Inflammatory macrophage treated with lipopolysaccharide for 4 hours (primary cell): ENCODE results near the gene GRID2.
A peak's percentile ranks its signal among the peaks of the same experiment; 100 is the strongest.
"Not testable (repeated sequence)": the region's sequence is repeated elsewhere in the genome, so short reads cannot be mapped to it uniquely, and the experiment has no call there.

Experiments used
- DNase-seq: peaks from one replicate; pipeline ENCODE4 v3.0.0-alpha.2; 2020

GRID2 gene

DNA sequence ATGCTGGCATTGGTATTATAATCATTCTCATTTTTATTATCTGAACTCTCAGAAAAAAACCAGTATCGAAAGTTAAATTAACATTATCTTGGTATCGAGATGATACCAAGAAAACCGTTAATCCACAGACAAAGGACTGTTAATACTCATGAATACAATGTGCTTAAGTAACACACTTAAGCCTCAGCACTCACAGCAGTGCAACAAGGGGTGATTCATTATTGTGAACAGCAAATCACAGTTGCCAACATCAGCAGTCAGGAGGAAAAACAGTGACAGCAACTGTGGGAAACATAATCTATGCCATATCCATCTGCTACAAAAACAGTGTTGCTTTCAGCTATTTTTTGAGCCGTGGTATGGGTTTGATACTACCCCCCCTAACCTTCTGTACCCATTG lies 1313.8 kb downstream of the GRID2 start:
- DNase-seq = no peak

DNA sequence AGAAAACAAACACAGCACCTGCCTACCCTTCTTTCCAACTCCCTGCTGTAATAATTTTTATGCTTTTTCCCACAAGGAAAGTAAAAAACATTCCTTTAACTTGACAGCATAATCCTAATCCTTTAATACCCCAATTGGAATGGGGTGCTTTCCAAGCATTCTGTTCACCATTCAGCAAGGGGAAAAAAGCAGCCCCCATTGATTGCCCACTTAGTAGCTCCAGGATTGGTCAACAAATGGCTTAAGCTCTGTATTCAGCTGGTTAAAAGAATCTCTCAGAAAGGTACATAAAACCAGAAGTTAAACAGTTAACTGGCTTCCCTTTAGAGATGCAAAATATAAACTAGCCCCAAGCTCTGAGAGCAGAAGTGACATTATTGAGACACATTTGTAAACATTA lies 1330.0 kb downstream of the GRID2 start:
- no peak for DNase-seq

DNA sequence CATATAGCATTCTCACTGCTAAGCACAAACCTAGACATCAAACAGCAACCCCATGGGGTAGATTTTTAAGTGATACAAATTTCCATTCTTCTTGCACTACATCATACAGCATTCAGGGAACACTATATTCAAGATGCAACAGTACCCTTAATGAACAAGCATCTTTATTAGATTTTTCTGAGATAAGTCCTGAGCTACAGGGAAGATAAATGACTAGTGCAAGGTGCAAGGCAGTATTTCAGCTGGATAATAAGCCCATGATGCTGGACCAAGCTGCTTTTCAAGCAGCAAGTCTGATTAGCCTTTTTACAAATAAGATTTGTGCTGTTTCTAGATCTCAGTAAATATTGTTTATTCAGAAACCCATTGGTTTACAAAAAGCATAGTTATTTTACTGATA lies 1332.2 kb downstream of the GRID2 start:
- no peak for DNase-seq

DNA sequence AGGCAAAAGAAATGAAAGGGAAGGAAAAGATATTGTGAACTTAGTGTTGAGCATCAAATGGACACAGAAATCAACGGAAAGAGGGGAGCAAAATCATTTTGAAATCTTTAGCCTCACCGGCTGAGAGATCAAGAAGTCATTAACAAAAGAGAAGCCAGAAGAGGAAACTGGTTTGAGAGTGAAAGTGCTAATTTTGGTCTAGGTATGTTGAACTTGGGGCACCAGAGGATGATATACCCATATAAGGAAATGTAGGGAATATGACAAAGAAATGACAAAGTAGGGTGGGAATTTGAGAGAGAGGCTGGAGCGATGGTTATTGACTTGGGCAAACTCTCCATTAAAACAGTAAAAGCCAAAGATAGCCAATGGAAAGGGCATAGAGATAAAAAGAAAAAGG lies 1341.4 kb downstream of the GRID2 start:
- DNase-seq = no peak

DNA sequence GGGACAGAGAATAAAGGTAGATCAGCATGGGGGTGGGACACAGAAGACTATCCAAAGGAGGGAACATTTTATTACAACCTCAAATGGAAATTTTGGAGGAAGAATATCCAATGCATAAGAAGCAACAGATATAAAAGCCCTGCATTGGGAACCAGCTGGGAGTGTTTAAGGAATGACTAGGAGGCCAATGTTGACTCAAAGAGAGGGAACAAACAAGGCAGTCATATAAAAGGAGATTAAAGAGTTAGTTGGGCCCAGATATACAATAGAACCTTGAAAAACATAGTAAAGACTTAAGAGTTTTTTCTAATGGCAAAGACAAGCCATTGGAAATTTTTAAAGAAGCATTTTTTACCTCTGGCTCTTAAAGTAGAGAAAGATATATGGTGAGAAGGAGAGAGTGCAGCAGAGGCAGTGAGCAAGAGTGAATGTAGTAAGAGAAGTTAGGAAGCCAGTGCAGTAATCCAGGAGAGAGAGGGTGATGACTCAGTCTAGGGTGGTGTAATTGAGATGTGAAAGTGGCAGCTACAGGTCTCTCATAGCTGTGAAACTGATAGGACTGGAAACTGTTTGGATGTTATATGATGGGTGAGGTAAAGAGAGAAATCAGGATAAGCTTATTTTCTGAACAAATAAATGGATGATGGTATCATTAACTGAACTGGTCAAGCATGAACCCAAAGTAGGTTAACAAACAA lies 1342.6 kb downstream of the GRID2 start:
- DNase-seq = no peak

DNA sequence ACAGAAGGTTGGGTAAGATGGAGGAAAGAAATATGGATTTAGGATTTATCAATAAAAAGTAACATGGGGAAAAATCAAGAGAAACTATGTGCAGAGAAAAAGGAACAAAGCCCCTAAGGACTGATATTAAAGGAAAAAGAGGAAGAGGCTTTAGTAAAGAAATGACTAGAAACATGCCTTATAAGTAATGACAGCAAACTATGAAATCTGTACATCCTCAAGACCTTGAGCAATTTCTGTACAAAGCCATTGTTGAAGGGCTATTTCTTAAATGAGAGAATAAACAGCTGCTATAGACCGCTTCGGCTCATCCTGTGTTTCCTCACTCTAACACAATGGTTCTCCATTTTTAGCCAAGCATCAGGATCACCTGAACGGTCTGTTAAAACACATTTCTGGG lies 1344.5 kb downstream of the GRID2 start:
- no peak for DNase-seq

DNA sequence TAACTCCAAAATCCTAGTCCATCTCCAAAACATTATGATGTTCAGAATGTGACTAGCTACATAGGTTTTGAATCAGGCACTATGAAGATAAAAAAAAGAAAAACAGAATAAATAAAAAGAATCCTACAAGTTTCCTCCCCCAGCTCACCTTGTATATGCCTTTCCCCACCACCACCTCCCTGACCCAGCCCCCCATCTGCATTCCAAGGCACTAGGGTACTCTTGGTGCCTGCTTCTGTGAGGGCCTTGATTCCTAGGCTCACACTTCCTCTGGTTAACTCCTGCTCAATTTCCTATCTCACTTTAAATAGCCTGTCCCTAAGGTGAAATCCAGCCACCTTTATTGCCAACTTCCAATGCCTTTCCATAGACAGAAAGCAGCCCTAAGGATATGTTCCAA lies 1346.1 kb downstream of the GRID2 start:
- DNase-seq = no peak

DNA sequence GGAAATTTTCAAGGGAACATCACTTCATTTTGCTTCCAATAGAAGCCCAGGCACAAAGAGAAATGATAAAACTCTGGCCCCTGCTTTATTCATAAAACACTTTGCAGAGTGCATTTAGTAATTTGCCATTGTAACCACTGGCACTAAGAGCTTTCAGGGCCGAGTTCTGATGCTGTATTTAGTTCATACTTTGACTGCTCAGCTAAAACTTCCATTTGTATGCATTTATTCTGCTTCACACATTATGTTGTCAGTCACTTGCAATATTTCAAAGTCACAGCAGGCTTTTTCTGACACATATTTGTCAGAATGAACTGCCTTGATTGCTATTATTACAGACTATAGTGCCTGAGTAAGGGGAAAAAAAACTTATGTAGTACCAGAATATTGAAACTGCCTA lies 1350.4 kb downstream of the GRID2 start:
- no peak for DNase-seq

DNA sequence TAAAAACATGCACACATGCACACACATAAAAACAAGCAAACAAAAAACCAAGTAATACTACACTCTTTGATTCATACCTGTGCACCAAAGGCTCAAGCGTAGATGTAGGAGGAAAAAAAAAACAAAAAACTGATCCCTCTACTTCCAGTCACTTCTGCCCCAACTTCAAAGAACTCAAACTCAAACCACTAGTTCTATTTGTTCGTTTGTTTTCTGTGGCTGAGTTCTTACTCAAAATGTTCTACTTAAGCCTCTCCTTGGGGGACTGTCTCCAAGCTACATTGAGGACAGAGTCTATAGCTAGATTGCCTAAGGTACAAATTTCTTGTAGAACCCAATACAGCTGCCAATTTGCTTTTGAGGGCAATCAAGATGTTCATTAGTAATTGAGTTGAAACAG lies 1353.8 kb downstream of the GRID2 start:
- no peak for DNase-seq

DNA sequence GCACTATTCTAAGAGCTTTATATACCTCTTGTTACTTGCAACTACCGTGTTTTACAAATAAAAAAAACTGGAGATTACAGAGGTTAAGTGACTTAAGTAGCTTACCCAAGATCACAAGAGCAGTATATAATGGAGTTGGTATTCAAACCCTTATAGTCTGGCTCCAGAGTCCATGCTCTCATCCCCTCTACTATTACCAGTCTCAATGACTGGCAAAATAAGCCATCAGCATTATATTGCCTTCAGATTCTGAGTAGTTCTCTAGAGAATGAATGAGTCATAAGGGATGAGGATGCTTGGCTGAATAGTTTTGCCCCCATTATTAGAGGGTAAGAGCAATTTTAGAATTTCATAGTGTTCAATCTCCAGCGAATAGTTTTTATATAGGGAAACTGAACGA lies 1354.7 kb downstream of the GRID2 start:
- no peak for DNase-seq

DNA sequence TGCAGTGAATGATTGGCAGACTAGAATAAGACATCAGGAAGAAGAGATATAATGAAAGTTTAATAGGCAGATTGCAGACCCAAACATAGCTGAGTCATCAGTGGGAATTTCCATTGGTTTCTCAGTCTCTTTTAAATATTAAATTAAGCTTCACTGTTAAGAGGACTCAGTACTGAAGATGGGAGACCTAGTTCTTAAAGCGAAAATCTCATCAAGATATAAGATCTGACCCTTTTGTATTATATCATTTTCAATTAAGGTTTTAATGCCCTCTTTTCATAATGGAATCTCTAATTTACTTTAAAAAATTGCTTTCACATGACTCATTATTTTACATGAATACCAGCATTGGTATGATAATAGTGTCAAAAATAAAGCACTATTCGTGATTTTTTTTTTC lies 1355.9 kb downstream of the GRID2 start:
- no peak for DNase-seq

DNA sequence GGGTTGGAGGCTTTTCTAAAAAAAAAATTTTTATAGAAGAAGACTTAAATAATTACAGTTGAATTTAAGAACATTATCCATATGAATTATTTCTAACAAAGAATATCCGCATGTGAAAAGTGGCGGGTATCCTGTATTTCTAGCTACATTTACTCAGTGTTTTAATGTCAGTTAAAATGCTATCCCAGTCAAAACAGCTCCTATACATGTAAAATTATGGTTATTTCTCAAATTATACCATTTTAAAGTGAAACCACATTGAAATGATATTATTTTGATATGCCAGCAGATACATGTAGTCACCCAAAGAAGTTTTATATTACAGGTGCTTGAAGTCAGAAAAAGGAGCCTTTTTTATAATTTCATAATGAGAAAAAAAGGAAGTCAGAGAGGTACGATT lies 1356.3 kb downstream of the GRID2 start:
- no peak for DNase-seq

DNA sequence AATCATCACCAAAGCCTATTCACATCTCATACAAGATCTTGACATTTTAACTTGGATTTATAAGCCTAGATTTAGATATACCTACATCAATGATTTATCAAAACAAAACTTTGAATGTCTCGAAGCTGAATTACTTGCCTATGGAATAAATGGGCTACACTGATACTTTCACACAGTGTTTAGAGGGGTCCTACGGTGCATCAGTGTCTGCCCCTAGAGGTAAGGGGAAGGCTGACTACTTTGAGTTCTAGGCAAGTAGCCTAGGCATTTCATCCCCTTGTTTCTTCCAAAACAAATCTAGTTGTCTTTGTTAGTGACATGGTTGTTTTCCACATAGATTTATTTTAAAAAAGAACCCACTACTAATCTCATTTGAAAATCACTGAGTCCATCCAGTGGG lies 1366.7 kb downstream of the GRID2 start:
- DNase-seq = no peak

DNA sequence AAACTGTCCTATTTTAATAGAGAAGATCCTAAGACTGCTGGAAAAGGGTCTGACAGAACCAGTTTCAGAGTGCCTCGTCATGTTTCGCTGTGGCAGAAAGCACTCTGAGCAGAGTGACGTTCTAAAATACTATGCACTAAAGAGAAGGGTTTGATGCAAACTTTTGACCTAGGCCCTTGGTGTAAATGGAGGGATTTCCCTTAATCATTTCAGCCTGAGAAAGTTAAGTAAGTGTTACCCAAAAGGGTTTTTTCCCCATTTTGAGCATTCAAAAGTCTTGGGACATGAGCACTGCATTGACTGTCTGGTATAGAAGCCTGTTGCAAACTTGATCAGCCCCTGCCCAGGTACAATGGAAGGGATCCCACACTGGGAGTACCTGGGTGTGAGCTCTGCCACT lies 1367.3 kb downstream of the GRID2 start:
- no peak for DNase-seq

DNA sequence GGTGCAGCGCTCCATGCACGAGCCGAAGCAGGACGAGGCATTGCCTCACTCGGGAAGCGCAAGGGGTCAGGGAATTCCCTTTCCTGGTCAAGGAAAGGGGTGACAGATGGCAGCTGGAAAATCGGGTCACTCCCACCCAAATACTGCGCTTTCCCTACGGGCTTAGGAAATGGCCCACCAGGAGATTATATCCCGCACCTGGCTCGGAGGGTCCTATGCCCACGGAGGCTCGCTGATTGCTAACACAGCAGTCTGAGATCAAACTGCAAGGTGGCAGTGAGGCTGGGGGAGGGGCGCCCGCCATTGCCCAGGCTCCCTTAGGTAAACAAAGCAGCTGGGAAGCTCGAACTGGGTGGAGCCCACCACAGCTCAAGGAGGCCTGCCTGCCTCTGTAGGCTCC lies 1373.2 kb downstream of the GRID2 start:
- DNase-seq = not testable (repeated sequence)

DNA sequence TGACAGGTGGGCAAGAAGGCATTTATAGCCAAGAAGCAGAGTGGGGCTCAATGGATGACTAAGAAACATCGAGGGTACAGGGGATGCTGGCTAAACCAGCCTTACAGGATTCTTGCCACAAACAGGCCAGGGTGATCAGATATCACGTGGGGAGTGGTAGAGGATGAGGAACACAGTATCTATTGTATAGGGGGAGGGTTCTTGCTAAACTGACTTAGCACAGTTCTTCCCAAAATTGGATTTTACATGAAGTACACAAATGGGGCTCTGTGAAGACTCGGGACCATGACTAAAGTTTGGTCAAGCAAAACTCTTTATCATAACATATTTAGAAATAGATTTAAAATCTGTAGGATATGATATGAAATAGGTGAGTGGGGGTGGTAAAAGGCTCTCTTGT lies 1380.8 kb downstream of the GRID2 start:
- no peak for DNase-seq

DNA sequence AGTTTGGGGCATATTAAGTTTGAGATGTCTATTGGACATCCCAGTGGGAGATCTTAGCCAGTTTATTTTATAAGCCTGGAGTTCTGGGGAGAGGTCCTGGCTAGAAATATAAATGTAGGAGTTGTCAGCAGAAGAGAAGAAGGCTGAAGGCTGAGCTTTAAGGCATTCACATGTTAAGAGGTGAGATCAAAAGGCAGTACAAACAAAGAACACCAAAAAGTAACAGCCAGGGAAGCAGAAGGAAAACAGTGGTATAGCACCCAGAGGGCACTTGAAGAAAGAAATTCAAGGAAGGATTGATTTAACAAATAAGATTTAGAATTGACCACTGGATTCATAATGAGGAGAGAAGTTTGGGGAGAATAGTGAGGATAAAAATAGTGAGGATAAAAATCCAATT lies 1383.5 kb downstream of the GRID2 start:
- DNase-seq = no peak

DNA sequence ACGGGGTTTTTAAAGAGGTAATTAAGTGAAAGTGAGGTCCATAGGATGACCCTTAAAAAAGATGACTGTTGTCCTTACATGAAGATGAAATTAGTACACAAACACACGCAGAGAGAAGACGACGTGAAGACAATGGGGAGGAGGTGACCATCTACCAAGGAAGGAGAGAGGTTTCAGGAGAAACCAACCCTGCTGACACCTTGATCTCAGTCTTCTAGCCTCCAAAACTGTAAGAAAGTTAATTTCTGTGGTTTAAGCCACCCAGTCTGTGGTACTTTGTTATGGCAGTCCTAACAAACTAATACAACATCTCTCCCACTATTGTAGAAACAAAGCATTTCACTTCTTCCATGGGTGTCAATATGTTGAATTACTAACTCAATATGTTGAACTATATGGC lies 1385.2 kb downstream of the GRID2 start:
- DNase-seq = no peak

DNA sequence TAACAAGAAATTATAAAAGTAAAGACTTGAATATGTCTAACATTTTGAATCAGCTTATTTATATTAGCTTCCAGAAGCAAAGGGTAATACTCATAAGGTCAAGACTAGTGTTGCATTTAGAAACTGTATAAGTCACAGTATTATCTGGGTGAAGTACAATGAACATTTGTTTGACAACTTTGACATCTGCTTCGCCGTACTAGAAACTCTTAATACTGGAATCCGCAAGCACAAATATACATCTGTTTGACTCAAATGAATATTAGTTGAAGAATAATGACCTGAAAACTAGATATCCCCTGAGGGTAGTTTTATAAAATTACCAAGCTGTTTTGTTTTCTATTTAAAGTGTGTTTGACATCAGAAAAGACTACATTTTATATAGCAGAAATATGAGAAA lies 1389.4 kb downstream of the GRID2 start:
- DNase-seq = no peak

DNA sequence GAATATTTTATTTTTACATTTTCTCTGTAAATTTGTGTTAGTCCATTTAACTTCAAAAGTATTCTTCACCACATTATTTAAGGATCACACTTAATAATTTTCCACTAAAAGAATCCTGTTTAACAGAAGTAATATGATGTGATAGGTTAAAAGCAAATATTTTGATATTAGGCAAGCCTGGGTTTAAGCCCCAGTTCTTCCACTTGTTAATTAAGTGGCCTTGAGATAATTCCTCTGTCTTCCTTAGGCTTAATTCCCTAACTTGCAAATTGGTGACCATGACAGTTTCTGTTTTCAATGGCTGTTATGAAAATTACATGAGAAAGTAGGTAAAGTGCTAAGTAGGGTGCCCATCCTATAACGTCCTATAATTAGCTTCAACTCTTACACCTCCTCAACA lies 1394.9 kb downstream of the GRID2 start:
- no peak for DNase-seq

DNA sequence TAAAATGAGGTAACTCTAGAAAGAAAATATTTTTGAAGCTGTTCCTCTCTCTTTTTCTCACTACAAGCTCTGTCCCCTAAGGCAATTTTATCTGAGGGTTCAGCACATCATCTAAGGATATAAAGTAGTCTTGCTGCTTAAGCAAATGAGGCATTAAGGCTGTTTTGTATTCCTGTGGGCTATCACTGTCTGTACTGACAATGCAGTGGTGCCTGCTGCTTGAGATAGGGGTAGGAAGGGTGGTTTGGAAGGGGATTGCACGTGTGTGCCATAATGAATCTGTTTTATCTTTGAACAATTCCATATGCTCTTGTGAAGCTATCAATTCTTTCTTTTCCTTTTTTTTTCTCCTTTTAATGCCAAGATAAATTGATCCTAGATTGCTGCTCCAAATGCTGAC lies 1396.8 kb downstream of the GRID2 start:
- DNase-seq = no peak

DNA sequence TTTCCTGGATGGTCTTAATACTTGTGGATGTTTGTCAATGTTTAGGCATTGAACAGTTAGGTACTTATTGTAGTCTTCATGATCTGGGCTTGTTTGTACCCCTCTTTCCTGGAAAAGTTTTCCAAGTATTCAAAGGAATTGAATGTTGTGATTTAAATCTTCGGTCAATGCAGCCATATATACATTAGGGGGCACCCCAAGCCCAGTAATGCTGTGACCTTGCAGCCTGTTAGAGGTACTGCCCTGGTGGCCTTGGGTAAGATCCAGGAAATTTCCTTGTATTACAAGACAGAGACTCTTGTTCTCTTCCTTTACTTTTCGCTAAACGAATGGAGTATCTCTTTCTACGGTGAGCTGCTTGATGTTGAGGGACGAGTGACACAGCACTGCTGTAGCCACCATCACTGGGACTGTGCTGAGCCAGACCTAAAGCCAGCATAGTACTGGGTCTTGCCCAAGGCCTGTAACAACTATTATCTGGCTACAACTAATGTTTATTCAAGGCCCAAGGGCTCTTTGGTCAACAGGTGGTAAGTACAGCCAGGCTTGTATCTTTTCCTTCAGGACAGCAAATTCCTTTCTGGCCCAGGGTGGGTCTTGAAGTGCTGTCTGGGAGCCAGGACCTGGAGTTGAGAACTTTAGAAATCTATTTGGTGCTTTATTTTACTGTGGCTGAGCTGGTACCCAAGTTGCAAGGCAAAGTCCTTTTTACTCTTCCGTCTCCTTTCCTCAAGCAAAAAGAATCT lies 1406.5 kb downstream of the GRID2 start:
- peak; percentile 39 for DNase-seq

DNA sequence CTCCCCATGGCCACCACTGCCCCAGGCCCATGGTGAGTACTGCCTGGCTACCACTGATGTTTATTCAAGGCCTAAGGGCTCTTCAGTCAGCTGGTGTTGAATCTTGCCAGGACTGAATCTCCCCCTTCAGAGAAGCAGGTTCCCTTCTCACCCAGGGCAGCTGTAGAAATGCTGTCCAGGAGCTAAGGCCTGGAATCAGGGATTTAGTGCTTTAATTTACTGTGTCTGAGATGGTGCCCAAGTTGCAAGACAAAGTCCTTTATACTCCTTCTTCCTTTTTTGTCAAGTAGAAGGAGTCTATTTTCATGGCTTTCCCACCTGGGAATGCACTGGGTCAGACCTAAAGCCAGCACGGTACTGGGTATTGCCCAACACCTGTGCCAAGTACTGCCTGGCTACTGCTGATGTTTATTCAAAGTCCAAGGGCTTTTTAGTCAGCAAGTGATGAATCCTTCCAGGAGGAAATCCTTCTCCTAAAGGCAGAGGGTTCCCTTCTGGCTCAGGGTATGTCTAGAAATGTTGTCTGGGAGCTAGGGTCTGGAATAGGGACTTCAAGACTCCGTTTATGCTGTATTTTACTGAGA lies 1407.2 kb downstream of the GRID2 start:
- DNase-seq = no peak

DNA sequence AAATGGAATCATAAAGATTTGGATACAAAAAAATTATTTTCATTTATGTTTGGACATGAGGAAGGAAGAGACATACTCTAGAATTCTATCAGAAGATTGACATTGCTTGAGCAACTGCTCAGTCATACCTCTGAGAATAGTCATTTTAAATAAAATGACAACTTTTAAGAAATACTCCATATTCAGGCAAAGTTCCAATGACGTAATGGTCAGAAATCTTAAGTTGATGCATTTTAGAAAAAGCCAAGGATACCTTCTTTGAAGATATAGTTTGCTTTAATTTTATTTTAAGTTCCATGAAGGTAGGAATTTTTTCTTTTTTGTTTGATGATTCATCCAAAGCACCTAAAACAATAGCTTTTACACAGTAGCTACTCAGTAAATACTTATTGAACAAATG lies 1414.5 kb downstream of the GRID2 start:
- no peak for DNase-seq

DNA sequence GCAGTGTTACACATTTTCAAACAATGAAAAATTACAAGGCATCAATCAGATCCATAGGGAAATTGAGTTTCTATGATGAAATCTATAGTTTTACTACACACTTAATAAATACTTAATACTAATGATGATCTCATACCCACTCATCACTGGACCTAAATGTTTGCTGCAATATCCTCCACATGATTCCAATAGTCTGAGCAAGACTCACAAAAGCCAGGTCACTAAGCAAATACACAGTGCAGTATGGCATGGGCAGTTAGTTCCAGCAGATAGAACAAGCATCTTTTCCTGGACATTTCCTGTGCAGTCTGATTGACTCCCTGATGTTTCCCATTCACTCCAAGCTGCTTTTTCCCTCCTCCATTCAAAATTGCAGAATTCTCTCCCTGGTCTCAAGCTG lies 1415.8 kb downstream of the GRID2 start:
- DNase-seq = peak; percentile 40
